ENCODE measurements around the gene SLC6A3.

SLC6A3 gene

GRCh38 chr5:1474866-1475543 lies 29.8 kb upstream of the SLC6A3 start:
- DNase-seq (ENCODE audit: low read depth), result no peak
- no peak for TF ChIP-seq CTCF (IDR thresholded peaks at IDR 0.05; ENCODE audit: control insufficient read depth, insufficient read depth, low read depth, low read length, missing control alignments)
- no peak overlapping the region for H3K4me3 ChIP-seq (ENCODE audit: control insufficient read depth, low read depth, low read length)

- H3K4me3 ChIP-seq (ENCODE audit: control insufficient read depth, low read depth, low read length), result no peak overlapping the region
- DNase-seq (ENCODE audit: low read depth), result no peak
- no peak for TF ChIP-seq CTCF (IDR thresholded peaks at IDR 0.05; ENCODE audit: control insufficient read depth, insufficient read depth, low read depth, low read length, missing control alignments)
These were observed 29.1 kb upstream of the SLC6A3 start for GRCh38 chr5:1474183-1474839.

GRCh38 chr5:1473746-1474145 lies 28.5 kb upstream of the SLC6A3 start:
- TF ChIP-seq CTCF (IDR thresholded peaks at IDR 0.05; ENCODE audit: control insufficient read depth, insufficient read depth, low read depth, low read length, missing control alignments), result no peak
- no peak overlapping the region for H3K4me3 ChIP-seq (ENCODE audit: control insufficient read depth, low read depth, low read length)

GRCh38 chr5:1472964-1473628 lies 27.9 kb upstream of the SLC6A3 start:
- DNase-seq (ENCODE audit: low read depth), result no peak
- TF ChIP-seq CTCF (IDR thresholded peaks at IDR 0.05; ENCODE audit: control insufficient read depth, insufficient read depth, low read depth, low read length, missing control alignments), result no peak
- H3K4me3 ChIP-seq (ENCODE audit: control insufficient read depth, low read depth, low read length), result no peak overlapping the region

More at GRCh38 chr5:1473746-1474145, 28.5 kb upstream of the SLC6A3 start:
- no peak for DNase-seq (ENCODE audit: low read depth)

- no peak for DNase-seq (ENCODE audit: low read depth)
- no peak for TF ChIP-seq CTCF (IDR thresholded peaks at IDR 0.05; ENCODE audit: control insufficient read depth, insufficient read depth, low read depth, low read length, missing control alignments)
- no peak overlapping the region for H3K4me3 ChIP-seq (ENCODE audit: control insufficient read depth, low read depth, low read length)
These were observed 27.0 kb upstream of the SLC6A3 start for GRCh38 chr5:1471997-1472963.

Measured in AG09309 (cell line).